Ovary (tissue), 3 donors: ENCODE results near the gene KCNS1.

Experiments
- CTCF ChIP-seq, 3 donors: fragments of 450-650 bp in 2 of 3; fragments of 200-600 bp in 1 of 3; IDR thresholded peaks; one replicate each; pipeline versions ENCODE4 v1.5.1 to v1.8.0; 2016 to 2022; ENCODE audit warnings: antibody characterized with exemption in 3 of 3, mild to moderate bottlenecking in 1 of 3
- EP300 ChIP-seq: sonication (generic); formaldehyde crosslinking; IDR thresholded peaks from one replicate; pipeline ENCODE4 v1.6.1; 2017; ENCODE audit warnings: antibody characterized with exemption
- POLR2A ChIP-seq: fragments of 450-650 bp; IDR thresholded peaks from one replicate; pipeline ENCODE4 v1.6.1; 2017; ENCODE audit warnings: antibody characterized with exemption, mild to moderate bottlenecking, moderate library complexity
- donor health status: DM: no; HTN: no; CAD: no.

GRCh38 chr20:45042978-45043377 is 57.9 kb downstream of the KCNS1 start:
- no peak for TF ChIP-seq CTCF (IDR thresholded peaks at IDR 0.05)
- no peak for TF ChIP-seq POLR2A
- TF ChIP-seq EP300 = no peak
